Measurements from ENCODE around the gene COX15.
"Not testable (repeated sequence)": the region's sequence is repeated elsewhere in the genome, so short reads cannot be mapped to it uniquely, and the experiment has no call there.

Gene COX15

DNA sequence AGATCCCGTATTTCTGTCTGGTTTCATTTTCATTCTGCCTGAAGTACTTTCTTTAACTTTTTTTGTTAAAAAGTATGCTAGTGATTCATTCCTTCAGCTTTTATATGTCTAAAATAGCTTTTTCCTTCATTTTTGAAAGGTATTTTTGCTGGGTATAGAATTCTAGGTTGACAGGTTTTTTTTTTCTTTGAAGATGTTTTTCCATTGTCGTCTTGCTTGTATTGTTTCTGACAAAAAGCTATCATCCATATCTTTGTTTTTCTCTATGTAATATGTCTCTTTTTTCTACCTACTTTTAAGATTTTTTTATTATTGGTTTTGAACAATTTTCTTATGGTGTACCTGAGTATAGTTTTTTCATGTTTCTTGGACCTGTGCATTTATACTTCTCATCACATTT is 8.3 kb upstream of the COX15 start:
- DNase-seq = no peak

DNA sequence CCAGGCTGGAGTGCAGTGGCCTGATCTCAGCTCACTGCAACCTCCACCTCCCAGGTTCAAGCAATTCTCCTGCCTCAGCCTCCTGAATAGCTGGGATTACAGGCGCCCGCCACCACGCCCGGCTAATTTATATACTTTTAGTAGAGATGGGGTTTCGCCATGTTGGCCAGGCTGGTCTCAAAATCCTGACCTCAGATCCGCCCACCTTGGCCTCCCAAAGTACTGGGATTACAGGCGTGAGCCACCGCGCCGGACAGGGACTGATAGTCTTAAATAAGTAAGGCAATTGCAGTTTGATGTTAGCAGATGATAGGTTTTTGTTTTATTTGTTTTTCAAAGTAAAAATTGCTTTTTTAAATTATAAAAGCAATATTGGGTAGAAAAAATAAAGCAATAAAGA is 2.2 kb upstream of the COX15 start:
- not testable (repeated sequence) for DNase-seq

DNA sequence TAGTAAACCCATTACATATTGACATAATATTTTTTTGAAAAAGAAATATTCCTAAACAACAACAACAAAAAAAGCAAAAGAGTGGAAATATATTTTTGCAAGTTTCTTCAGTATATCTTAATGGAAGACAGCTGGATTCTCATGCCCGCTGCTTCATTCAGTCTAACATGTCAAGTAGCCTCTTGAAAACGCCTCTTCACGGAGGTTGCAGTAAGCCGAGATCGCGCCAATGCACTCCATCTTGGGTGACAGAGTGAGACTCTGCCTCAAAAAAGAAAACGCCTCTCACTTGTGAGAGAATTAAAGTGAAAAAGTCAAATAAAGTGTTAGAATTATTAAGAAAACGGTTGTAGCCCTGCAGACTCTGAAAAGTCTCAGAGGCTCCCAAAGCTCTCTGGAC is 1.4 kb upstream of the COX15 start:
- peak; percentile 52 for DNase-seq

DNA sequence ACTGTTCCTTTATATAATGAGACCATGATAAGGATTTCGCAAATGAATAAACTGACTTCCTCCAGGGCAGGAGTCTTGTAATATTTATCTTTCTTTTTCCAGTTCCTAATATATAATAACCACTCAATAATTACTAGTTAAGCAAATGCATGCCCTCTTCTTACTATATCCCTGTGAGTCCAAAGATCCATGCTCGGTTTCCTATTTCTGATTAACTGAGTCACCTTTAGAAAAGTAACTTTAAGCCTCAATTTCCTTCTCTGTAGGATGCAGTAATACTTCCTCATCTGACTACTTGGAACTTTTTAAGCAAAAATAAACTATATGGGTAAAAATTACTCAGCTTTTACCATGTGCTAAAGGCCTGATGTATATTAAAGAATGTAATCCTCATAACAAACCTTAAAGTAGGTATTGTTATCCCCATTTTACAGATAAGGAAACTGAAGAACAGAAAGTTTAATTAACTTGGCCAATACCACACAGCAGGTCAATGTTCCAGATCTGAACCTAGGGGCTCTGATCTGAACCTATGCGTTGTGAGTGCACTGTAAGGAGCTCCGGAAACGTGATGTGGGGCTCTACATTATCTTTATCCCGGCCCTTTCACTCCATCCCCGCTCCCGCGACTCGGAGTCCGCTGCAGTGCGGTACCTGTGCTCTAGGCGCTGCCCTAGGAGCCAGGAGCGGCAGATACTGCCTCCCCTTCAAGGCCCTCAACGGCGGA is 458 bp downstream of the COX15 start:
- DNase-seq = no peak

DNA sequence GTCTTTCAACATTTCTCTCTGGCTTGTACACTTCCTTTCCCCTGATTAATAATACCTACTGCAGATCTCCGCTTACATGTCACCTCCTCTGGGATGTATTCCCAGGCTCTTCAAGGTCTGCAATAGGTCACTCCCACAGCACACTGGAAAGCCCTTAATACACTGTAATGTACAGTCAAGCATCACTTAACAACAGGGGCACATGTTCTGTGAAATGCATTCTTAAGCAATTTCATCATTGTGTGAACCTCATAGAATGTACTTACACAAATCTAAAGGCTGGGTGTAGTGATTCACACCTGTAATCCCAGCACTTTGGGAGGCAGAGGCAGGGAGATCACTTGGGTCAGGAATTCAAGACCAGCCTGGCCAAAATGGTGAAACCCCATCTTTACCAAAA is 1.9 kb downstream of the COX15 start:
- peak; percentile 5 for DNase-seq

DNA sequence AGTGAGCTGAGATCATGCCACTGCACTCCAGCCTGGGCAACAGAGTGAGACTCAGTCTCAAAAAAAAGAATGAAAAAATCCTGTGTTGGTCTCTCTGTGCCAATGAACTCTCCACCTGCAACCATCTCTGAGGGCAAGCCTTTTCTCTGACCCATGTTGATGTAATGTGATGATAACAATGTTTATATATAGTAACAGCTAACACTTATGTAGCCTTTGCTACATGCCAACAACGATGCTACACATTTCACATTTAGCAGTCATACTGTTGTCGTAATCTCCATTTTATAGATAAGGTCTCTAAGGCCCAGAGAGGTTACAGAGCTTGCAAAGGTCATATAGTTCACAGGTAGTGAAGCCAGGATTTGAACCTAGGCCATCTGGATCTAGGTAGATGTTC is 11.5 kb downstream of the COX15 start:
- DNase-seq = no peak

DNA sequence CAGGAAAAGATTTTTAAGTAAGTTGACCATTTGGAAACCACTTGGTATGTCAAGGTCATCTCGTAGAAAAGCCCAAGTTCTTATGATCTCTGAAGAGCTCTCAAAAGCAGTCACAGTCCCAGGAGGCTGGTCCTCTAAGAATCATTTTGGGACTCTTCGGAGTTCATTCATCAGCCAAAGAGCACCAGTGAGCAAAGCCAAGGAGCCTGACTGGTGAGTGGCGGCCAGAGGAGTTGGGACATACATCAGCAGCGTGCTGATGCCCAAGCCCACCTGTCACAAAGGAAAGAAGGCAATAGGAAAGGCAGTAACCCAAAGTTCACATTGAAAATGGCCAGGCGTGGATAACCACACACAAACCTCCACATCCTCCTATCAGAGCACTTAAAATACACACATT is 17.5 kb downstream of the COX15 start:
- no peak for DNase-seq

DNA sequence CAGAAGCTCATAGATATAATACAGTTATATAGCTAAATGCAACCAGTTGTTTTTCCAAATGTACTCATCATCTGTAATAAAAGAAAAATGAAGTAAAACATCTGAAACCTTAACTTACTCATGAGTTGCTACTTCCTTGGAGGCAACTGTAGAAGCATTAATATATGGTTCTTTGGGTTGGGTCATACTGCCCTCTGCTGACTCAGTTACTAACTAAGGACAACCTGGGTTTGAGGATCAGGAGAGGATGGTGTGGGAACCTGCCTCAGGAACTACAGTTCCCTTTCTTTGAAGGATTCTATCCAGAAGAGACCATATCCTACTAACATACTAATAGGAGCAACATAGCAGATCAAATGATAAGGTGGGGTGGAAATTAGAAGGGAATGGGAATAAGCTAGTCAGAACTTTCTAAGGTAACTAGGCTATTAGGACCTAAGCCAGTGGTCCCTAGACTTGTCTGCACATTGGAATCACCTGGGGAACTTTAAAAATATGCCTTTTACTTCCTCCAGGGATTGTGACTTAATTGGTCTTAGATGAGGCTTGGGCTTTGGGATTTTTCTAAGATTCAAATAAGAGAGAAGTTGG is 20.7 kb downstream of the COX15 start:
- peak; percentile 69 for DNase-seq

DNA sequence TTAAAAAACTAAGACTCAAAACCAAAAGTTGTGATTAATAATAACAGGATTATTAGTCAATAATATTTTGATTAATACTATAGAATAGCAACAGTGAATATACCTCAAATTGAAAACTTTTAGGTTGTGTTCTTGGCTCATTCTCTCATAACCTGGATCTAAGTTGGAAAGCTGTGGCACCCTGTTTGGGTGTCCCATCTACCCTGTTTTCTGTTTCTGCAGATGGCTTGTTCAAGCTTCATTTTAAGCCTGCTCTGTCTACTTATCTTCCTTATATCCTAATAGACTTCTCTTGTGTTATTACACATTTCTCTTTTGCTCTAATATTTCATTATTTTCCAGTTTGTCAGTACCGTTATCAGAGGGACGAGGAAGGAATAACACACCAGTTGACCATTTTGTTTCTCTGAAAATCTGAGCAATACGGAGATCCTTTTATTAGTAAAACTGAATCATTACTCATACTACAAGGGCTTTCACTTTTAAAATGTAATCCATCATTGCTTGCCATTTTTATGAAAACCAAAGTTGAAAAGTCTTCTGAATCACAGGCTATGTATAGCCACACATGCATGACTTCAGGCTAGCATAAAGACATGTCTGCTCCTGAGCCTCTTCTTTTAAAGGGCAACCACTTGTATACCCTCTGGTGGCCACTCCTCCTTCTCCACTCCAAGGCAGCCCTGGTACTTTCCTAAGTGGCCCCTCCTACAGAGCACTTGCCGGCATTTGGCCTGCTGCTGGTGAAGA is 22.3 kb downstream of the COX15 start:
- DNase-seq = peak; percentile 12

DNA sequence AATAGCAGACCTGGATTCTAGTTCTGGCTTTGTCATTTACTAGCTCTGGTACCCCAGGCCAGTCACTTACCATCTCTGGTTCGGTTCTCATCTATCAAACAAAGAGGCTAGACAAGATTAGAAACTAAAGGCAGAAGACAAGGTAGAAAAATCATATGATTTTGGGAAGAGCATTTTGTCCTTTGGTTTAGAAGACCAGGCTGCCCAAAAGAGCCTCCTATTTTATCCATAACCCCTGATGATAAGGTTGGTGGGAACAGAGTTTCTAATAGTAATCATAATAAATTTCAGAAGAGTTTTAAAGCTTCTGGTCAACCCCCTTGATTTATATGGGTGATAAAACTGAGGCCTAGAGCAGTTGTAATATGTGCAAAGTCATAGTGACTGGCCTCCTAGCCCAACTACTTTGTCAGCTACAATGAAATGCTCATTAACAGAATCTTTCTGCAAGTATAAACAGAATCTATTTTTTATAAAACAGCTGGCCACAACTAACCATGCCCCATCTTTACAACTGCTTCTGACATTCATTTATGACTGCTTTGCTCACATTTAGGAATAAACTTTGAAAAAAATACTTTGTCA is 23.4 kb downstream of the COX15 start:
- DNase-seq = no peak

DNA sequence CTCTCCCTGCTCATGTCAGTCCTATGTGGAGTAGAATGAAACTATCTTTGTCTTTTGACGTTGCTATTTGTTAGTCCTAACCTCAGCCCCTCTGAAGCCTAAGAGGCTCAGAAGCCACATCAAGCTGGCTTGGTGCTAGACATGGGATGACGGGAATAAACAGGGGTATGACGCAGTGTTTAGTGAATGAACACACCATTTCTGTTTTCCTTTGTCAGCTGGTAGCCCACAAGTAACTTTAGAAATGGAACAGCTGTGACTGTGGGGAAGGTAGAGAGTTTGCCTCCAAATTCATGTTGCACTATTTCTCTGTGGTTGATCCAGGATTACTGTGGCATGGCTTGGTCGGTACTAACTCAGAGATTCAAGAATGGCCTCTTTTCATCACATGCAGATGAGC is 31.3 kb downstream of the COX15 start:
- no peak for DNase-seq

DNA sequence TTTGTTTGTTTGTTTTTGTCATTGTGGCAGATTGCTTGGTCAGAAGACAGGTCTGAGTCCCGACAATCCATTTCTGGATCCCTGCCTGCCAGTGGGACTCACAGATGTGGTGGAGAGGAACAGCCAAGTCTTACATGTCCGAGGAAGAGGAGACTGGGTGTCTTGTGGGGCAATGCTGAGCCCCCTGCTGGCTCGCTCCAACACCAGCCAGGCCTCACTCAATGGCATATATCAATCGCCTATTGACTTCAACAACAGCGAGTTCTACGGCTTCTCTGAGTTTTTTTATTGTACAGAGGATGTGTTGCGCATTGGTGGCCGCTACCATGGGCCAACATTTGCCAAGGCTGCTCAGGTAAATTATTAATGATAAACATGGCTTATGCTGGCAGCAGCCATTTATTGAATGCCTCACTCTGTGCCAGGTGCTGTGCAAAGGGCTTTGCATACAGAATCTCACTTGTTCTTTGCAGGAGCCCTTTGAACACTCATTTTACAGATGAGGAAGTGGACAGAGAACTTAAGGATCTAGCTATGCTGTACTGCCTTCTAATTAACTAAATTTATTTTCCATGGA is 33.3 kb downstream of the COX15 start:
- no peak for DNase-seq

DNA sequence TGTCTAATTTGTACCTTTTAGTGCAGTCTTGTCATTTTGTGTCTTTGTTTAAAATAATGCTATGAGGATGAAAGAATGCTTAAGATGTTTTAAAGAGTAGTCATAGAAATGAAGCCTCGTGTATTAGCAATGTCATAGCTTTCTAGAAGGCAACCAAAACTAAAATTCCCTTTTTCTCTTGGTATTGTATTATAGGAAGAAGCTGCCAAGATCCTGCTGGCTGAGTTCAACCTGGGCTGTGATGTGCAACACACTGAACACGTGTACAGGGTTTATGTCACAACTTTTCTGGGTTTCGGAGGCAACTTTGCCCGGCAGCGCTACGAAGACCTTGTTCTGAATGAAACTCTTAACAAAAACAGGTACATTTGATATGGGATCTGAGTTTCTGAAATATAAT is 36.2 kb downstream of the COX15 start:
- DNase-seq = no peak

DNA sequence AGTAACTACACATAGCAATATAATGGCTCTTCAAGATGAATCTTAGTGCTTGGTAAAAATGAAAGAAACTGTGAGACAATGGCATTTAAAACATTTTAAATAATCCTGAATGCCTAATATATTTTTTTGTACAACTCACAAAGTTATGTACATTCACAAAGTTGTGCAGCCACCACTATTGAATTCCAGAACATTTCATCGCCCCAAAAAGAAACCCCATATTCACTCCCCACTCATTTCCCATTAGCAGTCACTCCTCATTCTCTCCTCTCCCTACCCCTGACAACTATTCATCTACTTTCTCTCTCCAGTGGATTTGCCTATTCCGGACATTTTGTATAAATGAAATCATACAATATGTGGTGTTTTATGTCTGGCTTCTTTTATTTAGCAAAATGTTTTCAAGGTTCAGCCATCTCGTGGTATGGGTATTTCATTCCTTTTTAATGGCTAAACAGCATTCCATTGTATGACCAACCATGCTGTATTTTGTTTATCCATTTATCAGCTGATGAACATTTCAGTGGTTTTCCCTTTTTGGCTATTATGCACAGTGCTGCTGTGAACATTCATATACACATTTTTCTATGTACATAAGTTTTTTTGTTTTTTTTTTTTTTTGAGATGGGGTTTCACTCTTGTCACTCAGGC is 37.9 kb downstream of the COX15 start:
- DNase-seq = no peak

DNA sequence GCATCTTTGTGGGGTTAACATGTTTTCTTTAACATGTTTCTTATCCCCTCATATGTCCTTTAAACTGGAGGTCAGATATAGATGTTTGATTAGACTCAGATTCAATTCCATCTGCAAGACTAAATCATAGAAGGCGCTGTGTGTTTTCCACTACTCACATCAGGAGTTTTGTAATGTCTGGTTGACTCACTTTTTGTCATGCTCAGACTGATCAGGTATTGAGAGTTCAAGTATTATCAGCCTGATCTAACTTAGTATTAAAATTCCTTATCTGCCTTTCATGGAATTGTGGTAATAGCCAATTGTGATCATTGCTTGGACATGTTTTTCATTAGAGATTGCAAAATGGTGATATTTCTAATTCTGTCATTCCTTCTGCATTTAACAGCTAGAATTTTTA is 42.5 kb downstream of the COX15 start:
- no peak for DNase-seq

DNA sequence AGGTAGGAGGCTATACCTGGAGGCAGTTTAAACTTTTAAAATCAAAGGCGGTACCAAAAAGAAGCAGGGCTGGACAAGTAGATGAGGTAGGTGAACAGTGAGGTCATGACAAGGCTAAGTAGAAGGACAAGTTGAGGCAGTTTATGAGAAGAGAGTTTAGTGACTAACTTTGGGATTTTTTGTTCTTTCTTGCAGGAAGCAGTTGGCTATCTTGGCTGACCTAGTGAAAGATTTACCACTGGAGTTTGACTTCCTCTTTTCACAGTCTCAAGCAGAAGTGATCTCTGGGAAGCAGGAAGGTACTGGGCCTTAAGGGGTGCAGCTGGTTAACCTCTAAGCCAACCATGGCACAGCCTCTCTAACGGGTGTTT is 46.3 kb downstream of the COX15 start:
- DNase-seq = no peak

DNA sequence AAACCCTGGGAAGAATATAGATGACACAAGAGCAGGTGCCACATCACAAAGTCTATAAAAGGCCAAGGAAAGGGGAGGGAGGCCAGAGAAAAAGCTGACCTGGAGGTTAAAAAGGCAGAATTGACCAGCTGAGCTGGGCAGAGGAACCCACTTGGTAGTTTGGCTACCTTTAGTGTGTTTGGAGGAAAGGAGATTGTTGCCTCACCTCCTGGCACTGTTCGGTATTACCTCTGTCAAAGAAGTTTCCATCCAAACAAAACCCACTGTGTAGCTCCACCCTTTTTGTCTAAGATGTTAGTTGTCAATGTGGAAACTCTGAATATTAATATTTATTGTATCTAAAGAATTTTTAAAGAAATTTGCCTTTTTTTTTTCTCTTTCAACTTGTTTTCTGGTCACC is 49.2 kb downstream of the COX15 start:
- peak; percentile 40 for DNase-seq

Measured in DMS53 (cell line).